B cell (primary cell): ENCODE results near the gene PDZD4. TPM values are rescaled to one million over a fixed set of nuclear protein-coding genes. Genes with fewer than 3 reads are reported as not detected.

Experiments used
- ATAC-seq: fragments of 200-7000 bp; cut with Tn5 transposase; one replicate; pipeline ENCODE4 v1.10.0; 2021; ENCODE audit warnings: low read depth, mild to moderate bottlenecking, moderate number of reproducible peaks, moderate library complexity
- CTCF ChIA-PET: fragments of 350-600 bp; sonication (Branson Sonifier 250); formaldehyde crosslinking; loops from one replicate; lab custom pipeline; 2021; ENCODE audit warnings: antibody characterized with exemption, inconsistent platforms; lab: Charles Lee
- POLR2A ChIA-PET: fragments of 350-600 bp; sonication (Branson Sonifier 250); formaldehyde crosslinking; loops from one replicate; lab custom pipeline; 2021; ENCODE audit warnings: antibody characterized with exemption; lab: Charles Lee
- DNase-seq: peaks from one replicate; pipeline ENCODE4 v3.0.0; 2013
- H2AFZ ChIP-seq: 2 replicates; pipeline ENCODE4 v1.6.1; 2012; ENCODE audit warnings: mild to moderate bottlenecking, low read depth, low read length; ENCODE audit not compliant: insufficient read depth, poor library complexity, severe bottlenecking
- H3K27ac ChIP-seq, 2 donors: 1 replicate in 1 of 2; 2 replicates in 1 of 2; pipeline ENCODE4 v1.5.1; 2012 to 2013; ENCODE audit warnings: low read length in 2 of 2, mild to moderate bottlenecking in 2 of 2, moderate library complexity in 1 of 2
- H3K27me3 ChIP-seq, 4 experiments: fragments of 200-600 bp in 1 of 4; sonication (generic) in 1 of 4; replicated peaks in 1 of 4; 1 replicate in 2 of 4; 2 replicates in 2 of 4; pipeline versions ENCODE4 v1.6.1 to v1.7.0; 2013 to 2016; ENCODE audit warnings: low read length in 3 of 4, mild to moderate bottlenecking in 2 of 4, mixed read lengths in 1 of 4, moderate library complexity in 1 of 4; ENCODE audit not compliant: insufficient read depth in 4 of 4, control insufficient read depth in 3 of 4; ENCODE audit errors: control extremely low read depth in 1 of 4
- H3K36me3 ChIP-seq, 2 experiments: replicated peaks in 1 of 2; 1 replicate in 1 of 2; 2 replicates in 1 of 2; pipeline versions ENCODE4 v1.6.1 to v1.7.1; 2013; ENCODE audit warnings: low read length in 1 of 2; ENCODE audit not compliant: insufficient read depth in 2 of 2, control insufficient read depth in 1 of 2; ENCODE audit errors: control extremely low read depth in 1 of 2, extremely low read depth in 1 of 2
- H3K4me1 ChIP-seq, 2 donors: fragments of 200-600 bp in 1 of 2; sonication (generic) in 1 of 2; 1 replicate in 1 of 2; 2 replicates in 1 of 2; pipeline versions ENCODE4 v1.5.1 to v1.6.1; 2013 to 2017; ENCODE audit warnings: low read length in 2 of 2; ENCODE audit not compliant: control insufficient read depth in 2 of 2, insufficient read depth in 2 of 2
- H3K4me2 ChIP-seq: replicated peaks from 2 replicates; pipeline ENCODE3; 2012; ENCODE audit warnings: mild to moderate bottlenecking, low read depth, low read length; ENCODE audit not compliant: poor library complexity, severe bottlenecking
- H3K4me3 ChIP-seq, 5 experiments: fragments of 200-600 bp in 1 of 5; sonication (generic) in 1 of 5; 1 replicate in 3 of 5; 2 replicates in 2 of 5; pipeline versions ENCODE4 v1.5.1 to v1.7.0; 2011 to 2016; ENCODE audit warnings: low read length in 4 of 5, mild to moderate bottlenecking in 4 of 5, low read depth in 2 of 5, control low read depth in 1 of 5, moderate library complexity in 1 of 5; ENCODE audit not compliant: insufficient read depth in 1 of 5; ENCODE audit errors: control extremely low read depth in 1 of 5, extremely low read depth in 1 of 5
- H3K79me2 ChIP-seq: fragments of 200-600 bp; sonication (generic); one replicate; pipeline ENCODE4 v1.6.0; 2016; ENCODE audit warnings: low read length; ENCODE audit not compliant: control insufficient read depth, insufficient read depth
- H3K9ac ChIP-seq: fragments of 200-600 bp; sonication (generic); 2 replicates; pipeline ENCODE4 v1.6.1; 2017; ENCODE audit warnings: mild to moderate bottlenecking, low read length, moderate library complexity
- H3K9me3 ChIP-seq, 3 donors: one replicate each; pipeline versions ENCODE4 v1.6.1 to v1.7.1; 2013; ENCODE audit warnings: low read length in 2 of 3; ENCODE audit not compliant: control insufficient read depth in 2 of 3, insufficient read depth in 1 of 3; ENCODE audit errors: control extremely low read depth in 1 of 3
- H4K20me1 ChIP-seq: 2 replicates; pipeline ENCODE4 v1.6.0; 2012; ENCODE audit warnings: mild to moderate bottlenecking, low read length; ENCODE audit not compliant: insufficient read depth, control insufficient read depth, poor library complexity, severe bottlenecking
- H3K27ac Mint-ChIP-seq: one replicate; pipeline ENCODE4 v1.8.0; 2021; ENCODE audit warnings: mixed read lengths
- H3K27me3 Mint-ChIP-seq: one replicate; pipeline ENCODE4 v1.8.0; 2021; ENCODE audit warnings: mixed read lengths
- H3K4me1 Mint-ChIP-seq: one replicate; pipeline ENCODE4 v1.8.0; 2021; ENCODE audit warnings: mixed read lengths
- H3K4me3 Mint-ChIP-seq: one replicate; pipeline ENCODE4 v1.8.0; 2021; ENCODE audit warnings: mixed read lengths
- H3K9me3 Mint-ChIP-seq: one replicate; pipeline ENCODE4 v1.8.0; 2022; ENCODE audit warnings: mixed read lengths; ENCODE audit not compliant: insufficient read depth
- CTCF ChIP-seq: fragments of 200-600 bp; IDR thresholded peaks from one replicate; pipeline ENCODE4 v1.8.0; 2022; ENCODE audit warnings: antibody characterized with exemption, mild to moderate bottlenecking
- EZH2 ChIP-seq: IDR thresholded peaks from 2 replicates; pipeline ENCODE4 v1.6.1; 2012; ENCODE audit warnings: borderline replicate concordance, low read depth, mild to moderate bottlenecking, moderate library complexity, low read length; ENCODE audit not compliant: insufficient read depth, poor library complexity, severe bottlenecking
- WGBS: methylation state at CpG from one replicate; pipeline ENCODE4 v1.1.5; 2013; ENCODE audit warnings: missing lambda C conversion rate; ENCODE audit not compliant: insufficient coverage; 5-methylcytosine and 5-hydroxymethylcytosine counted together
- intact Hi-C: fragments of 100-400 bp; cut with micrococcal nuclease; formaldehyde crosslinking; loops from one replicate; pipeline ENCODE4 v1.10.0; 2022
- polyA plus RNA-seq: library from polyadenylated mRNA; depleted of rRNA; stranded (reverse); fragments of >200 nt; gene quantifications from 2 replicates; pipeline ENCODE4 v1.2.3, GENCODE V29; 2012
- total RNA-seq, 2 donors: library from RNA; stranded (reverse); fragments of 120-200 nt in 1 of 2; gene quantifications; 1 replicate in 1 of 2; 2 replicates in 1 of 2; pipeline versions ENCODE4 v1.2.3 to v1.2.4, GENCODE V29; 2013 to 2022

The PDZD4 gene
- total and polyA plus RNA-seq, 2 donors (not counting 1 experiment from before 2014, with no cell fraction given): 0.36 TPM; not detected in 1

DNA sequence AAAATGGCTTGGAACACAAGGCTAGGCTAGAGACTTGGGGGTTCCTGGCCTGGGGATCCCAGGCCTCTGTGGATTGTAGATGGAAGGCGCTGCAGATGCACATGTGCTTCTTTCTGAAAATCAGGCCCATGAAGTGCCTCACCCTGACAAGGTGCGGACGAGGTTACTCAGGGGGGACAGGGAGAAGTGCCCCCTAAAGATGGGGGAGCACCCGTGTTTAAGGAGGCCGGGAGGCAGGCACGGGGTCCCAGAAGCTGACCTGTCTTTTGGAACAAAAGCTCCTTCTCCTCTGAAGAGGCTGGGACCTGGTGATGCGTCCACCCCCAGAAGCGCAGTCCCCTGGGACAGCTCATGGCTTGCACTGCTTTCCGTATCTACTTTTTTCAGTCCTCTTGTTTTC lies 2.4 kb downstream of the PDZD4 start:
- Histone ChIP-seq H3K27me3 (peaks cover 0 to 46% (median 11%) of the 10 kb centered on the region in 4 experiments), H3K27ac (no peak overlapping the region), H3K9ac (no peak overlapping the region), H2AFZ (no peak overlapping the region), H3K36me3 (no peaks in the 10 kb centered on the region), H3K4me3 (no peak overlapping the region), H3K9me3 (peaks cover 0 to 9% (median 0%) of the 10 kb centered on the region in 3 donors), H4K20me1 (no peaks in the 10 kb centered on the region), H3K4me2 (no peak overlapping the region), H3K79me2 (no peaks in the 10 kb centered on the region), H3K4me1 (peaks cover 7 to 16% of the 10 kb centered on the region in 2 donors)
- Mint-ChIP-seq H3K27me3 (peaks cover 36% of the 10 kb centered on the region), H3K4me3 (no peak overlapping the region), H3K9me3 (no peaks in the 10 kb centered on the region), H3K27ac (no peak overlapping the region), H3K4me1 (peaks cover 5% of the 10 kb centered on the region)
- intact Hi-C loops: no loop called here
- no peak for DNase-seq
- no peak for TF ChIP-seq CTCF
- no peak for TF ChIP-seq EZH2
- 73% methylated on average over 5 of the region's 9 CpGs for WGBS
- CTCF ChIA-PET: no interaction called here
- POLR2A ChIA-PET: no interaction called here
- no peak for ATAC-seq

- H3K4me3 ChIP-seq: no peak overlapping the region
- Mint-ChIP-seq H3K4me1 (peaks cover 8% of the 10 kb centered on the region), H3K27me3 (peaks cover 39% of the 10 kb centered on the region), H3K27ac (no peak overlapping the region), H3K9me3 (no peaks in the 10 kb centered on the region), H3K4me3 (no peak overlapping the region)
- H3K9ac ChIP-seq: no peak overlapping the region
- no peaks in the 10 kb centered on the region for H4K20me1 ChIP-seq
- ChIA-PET POLR2A (no interaction called here), CTCF (no interaction called here)
- H3K9me3 ChIP-seq: peaks cover 0 to 9% (median 0%) of the 10 kb centered on the region in 3 donors
- H3K27ac ChIP-seq: no peak overlapping the region
- 40% methylated on average over 1 of the region's 3 CpGs for WGBS
- no peak for DNase-seq
- peaks cover 0 to 41% (median 11%) of the 10 kb centered on the region in 4 experiments for H3K27me3 ChIP-seq
- no peak overlapping the region for H2AFZ ChIP-seq
- no peak overlapping the region for H3K4me2 ChIP-seq
- no peaks in the 10 kb centered on the region for H3K79me2 ChIP-seq
- H3K36me3 ChIP-seq: no peaks in the 10 kb centered on the region
- intact Hi-C loops: no loop called here
- H3K4me1 ChIP-seq: peaks cover 7 to 16% of the 10 kb centered on the region in 2 donors
- TF ChIP-seq CTCF (no peak), EZH2 (no peak)
- no peak for ATAC-seq
Measured at GRCh38 chrX:153827016-153827415, 3.3 kb downstream of the PDZD4 start.
